BJ (cell line): ENCODE data around the gene C16orf89. TPM values are rescaled to one million over a fixed set of nuclear protein-coding genes. Genes with fewer than 3 reads are reported as not detected.

Source experiments
- CTCF ChIA-PET: fragments of 350-600 bp; formaldehyde crosslinking; extraction: SDS; loops from one replicate; lab custom pipeline; 2021; ENCODE audit warnings: antibody characterized with exemption, inconsistent platforms; lab: Yijun Ruan, JAX
- POLR2A ChIA-PET: fragments of 300-600 bp; sonication (Branson Sonifier 250); formaldehyde crosslinking; extraction: SDS; loops from one replicate; lab custom pipeline; 2021; ENCODE audit warnings: antibody characterized with exemption; lab: Charles Lee
- DNase-seq: peaks from one replicate; pipeline ENCODE4 v3.0.0-alpha.2; 2011; ENCODE audit warnings: low read depth
- H3K27me3 ChIP-seq: 2 replicates; pipeline ENCODE4 v1.6.0; 2011; ENCODE audit warnings: low read length; ENCODE audit not compliant: control insufficient read depth, insufficient read depth
- H3K36me3 ChIP-seq: 2 replicates; pipeline ENCODE4 v1.5.1; 2011; ENCODE audit warnings: low read length; ENCODE audit not compliant: control insufficient read depth, insufficient read depth
- H3K4me3 ChIP-seq: 2 replicates; pipeline ENCODE4 v1.5.1; 2011; ENCODE audit warnings: low read depth, mild to moderate bottlenecking, control low read depth, low read length
- CTCF ChIP-seq: IDR thresholded peaks from 2 replicates; pipeline ENCODE4 v1.5.1; 2011; ENCODE audit warnings: low read depth, mild to moderate bottlenecking, control low read depth, inconsistent platforms, low read length, moderate library complexity; ENCODE audit not compliant: insufficient read depth
- polyA plus RNA-seq: library from polyadenylated mRNA; depleted of rRNA; stranded (reverse); fragments of >200 nt; gene quantifications from 2 replicates; pipeline ENCODE4 v1.2.3, GENCODE V29; 2011; rRNA removed

The C16orf89 gene
- polyA plus RNA-seq, 1 experiment, result not detected

- H3K4me3 ChIP-seq, result no peak overlapping the region
- no peaks in the 10 kb centered on the region for H3K36me3 ChIP-seq
- POLR2A ChIA-PET, result no interaction called here
- peaks cover 2% of the 10 kb centered on the region; the same call in 1 of the 2 replicates for H3K27me3 ChIP-seq
- CTCF ChIA-PET, result no interaction called here
- TF ChIP-seq CTCF, result no peak
- no peak for DNase-seq
These were observed 63.0 kb downstream of the C16orf89 start for GRCh38 chr16:5002699-5003143.

GRCh38 chr16:5001986-5002385 lies 63.8 kb downstream of the C16orf89 start:
- Histone ChIP-seq H3K4me3 (no peak overlapping the region), H3K27me3 (no peaks in the 10 kb centered on the region), H3K36me3 (no peaks in the 10 kb centered on the region)
- no peak for TF ChIP-seq CTCF
- POLR2A ChIA-PET, result no interaction called here
- CTCF ChIA-PET, result no interaction called here
- no peak for DNase-seq

- H3K4me3 ChIP-seq, result no peak overlapping the region
- no peak for DNase-seq
- ChIA-PET POLR2A (no interaction called here), CTCF (interaction anchor here (0.6 kb wide), 1 partner anchor 18 kb away, joined by 3 read pairs; no protein-coding TSS in a partner anchor)
- no peaks in the 10 kb centered on the region for H3K27me3 ChIP-seq
- H3K36me3 ChIP-seq, result no peaks in the 10 kb centered on the region
- no peak for TF ChIP-seq CTCF
These were observed 64.2 kb downstream of the C16orf89 start for GRCh38 chr16:5001571-5001970.

- DNase-seq, result no peak
- POLR2A ChIA-PET, result no interaction called here
- CTCF ChIA-PET, result no interaction called here
- no peak for TF ChIP-seq CTCF
- Histone ChIP-seq H3K36me3 (no peaks in the 10 kb centered on the region), H3K4me3 (no peak overlapping the region), H3K27me3 (peaks cover 3% of the 10 kb centered on the region; the same call in 1 of the 2 replicates)
These were observed 65.2 kb downstream of the C16orf89 start for GRCh38 chr16:5000573-5001001.

- DNase-seq, result no peak
- ChIA-PET CTCF (no interaction called here), POLR2A (no interaction called here)
- Histone ChIP-seq H3K27me3 (peaks cover 3% of the 10 kb centered on the region; the same call in 1 of the 2 replicates), H3K4me3 (no peak overlapping the region), H3K36me3 (no peaks in the 10 kb centered on the region)
- TF ChIP-seq CTCF, result no peak
These were observed 70.9 kb downstream of the C16orf89 start for GRCh38 chr16:4994719-4995434.

Other genes with a start within 250 kb of the C16orf89 start
- gene GLYR1, start 218.7 kb downstream of the C16orf89 start, polyA plus RNA-seq, result 34.0 and 41.6 TPM in 2 replicates
- gene UBN1, start 218.5 kb downstream of the C16orf89 start, polyA plus RNA-seq, result 8.8 and 11.2 TPM in 2 replicates
- 0.54 and 0.56 TPM in 2 replicates for gene PPL, start 128.8 kb downstream of the C16orf89 start, polyA plus RNA-seq
- not detected in 2 replicates for gene SEC14L5, start 107.6 kb downstream of the C16orf89 start, polyA plus RNA-seq
- 10.8 and 17.3 TPM in 2 replicates for gene NAGPA, start 32.0 kb downstream of the C16orf89 start, polyA plus RNA-seq
- gene ALG1, start 5.9 kb upstream of the C16orf89 start, polyA plus RNA-seq, result 55.8 and 63.1 TPM in 2 replicates
- 6.5 and 8.5 TPM in 2 replicates for gene EEF2KMT, start 31.8 kb upstream of the C16orf89 start, polyA plus RNA-seq